Measurements from ENCODE around the gene OPN3. TPM values are rescaled to one million over a fixed set of nuclear protein-coding genes. Genes with fewer than 3 reads are reported as not detected.

The OPN3 gene
- polyA plus RNA-seq, 1 donor (not counting 4 experiments of a cell fraction or from before 2014, with no cell fraction given), result 48.4 TPM

- Histone ChIP-seq H3K9ac (ENCODE audit: control insufficient read depth, extremely low read depth, insufficient read depth, low read length) (no peak overlapping the region), H3K79me2 (ENCODE audit: control insufficient read depth, insufficient read depth, low read length) (peaks cover 28% of the 10 kb centered on the region), H2AFZ (ENCODE audit: control insufficient read depth, low read length) (no peak overlapping the region), H3K4me1 (ENCODE audit: control insufficient read depth, extremely low read depth, insufficient read depth, low read length) (peaks cover 4% of the 10 kb centered on the region), H3K9me3 (ENCODE audit: control insufficient read depth, low read depth, low read length) (no peaks in the 10 kb centered on the region), H3K4me3 (ENCODE audit: control insufficient read depth in 2 of 3, extremely low read depth in 1 of 3, insufficient read depth in 2 of 3, low read depth in 1 of 3, low read length in 3 of 3) (no peak overlapping the region), H3K27me3 (ENCODE audit: control insufficient read depth, extremely low read depth, insufficient read depth, low read length) (no peaks in the 10 kb centered on the region), H3K36me3 (ENCODE audit: control insufficient read depth in 2 of 2, extremely low read depth in 1 of 2, insufficient read depth in 2 of 2, low read length in 2 of 2) (peaks cover 1 to 12% of the 10 kb centered on the region in 2 experiments), H3K4me2 (ENCODE audit: control insufficient read depth, extremely low read depth, insufficient read depth, low read depth, low read length) (no peak overlapping the region), H3K9me1 (ENCODE audit: control insufficient read depth, extremely low read depth, insufficient read depth, low read length) (no peaks in the 10 kb centered on the region), H4K20me1 (ENCODE audit: control insufficient read depth, extremely low read depth, insufficient read depth, low read length) (no peaks in the 10 kb centered on the region), H3K27ac (ENCODE audit: control insufficient read depth, insufficient read depth, low read length) (no peak overlapping the region)
- DNase-seq (ENCODE audit: low read depth, low spot score), result no peak
- TF ChIP-seq CTCF (optimal IDR thresholded peaks at IDR 0.05 in 1 of 3, IDR thresholded peaks at IDR 0.05 in 1 of 3, conservative IDR thresholded peaks at IDR 0.05 in 1 of 3; ENCODE audit: extremely low read depth in 1 of 3, insufficient read depth in 2 of 3, low read length in 3 of 3) (no peak), EZH2 (IDR thresholded peaks at IDR 0.05; ENCODE audit: low read length) (no peak)
- dilution Hi-C loops (cut with MboI; ENCODE audit: extremely low pct_ligation_motif_present, low sequenced_read_pairs), result no loop called here
- FAIRE-seq, result no peak
These were observed 9.7 kb downstream of the OPN3 start for GRCh38 chr1:241630476-241630875.

GRCh38 chr1:241630005-241630404 is 10.2 kb downstream of the OPN3 start:
- no peak overlapping the region for H3K4me3 ChIP-seq (ENCODE audit: control insufficient read depth in 2 of 3, extremely low read depth in 1 of 3, insufficient read depth in 2 of 3, low read depth in 1 of 3, low read length in 3 of 3)
- no peak for DNase-seq (ENCODE audit: low read depth, low spot score)
- no peaks in the 10 kb centered on the region for H3K9me1 ChIP-seq (ENCODE audit: control insufficient read depth, extremely low read depth, insufficient read depth, low read length)
- peaks cover 23% of the 10 kb centered on the region for H3K79me2 ChIP-seq (ENCODE audit: control insufficient read depth, insufficient read depth, low read length)
- TF ChIP-seq EZH2 (IDR thresholded peaks at IDR 0.05; ENCODE audit: low read length) (no peak), CTCF (optimal IDR thresholded peaks at IDR 0.05 in 1 of 3, IDR thresholded peaks at IDR 0.05 in 1 of 3, conservative IDR thresholded peaks at IDR 0.05 in 1 of 3; ENCODE audit: extremely low read depth in 1 of 3, insufficient read depth in 2 of 3, low read length in 3 of 3) (no peak)
- H3K4me1 ChIP-seq (ENCODE audit: control insufficient read depth, extremely low read depth, insufficient read depth, low read length), result peaks cover 4% of the 10 kb centered on the region
- H3K36me3 ChIP-seq (ENCODE audit: control insufficient read depth in 2 of 2, extremely low read depth in 1 of 2, insufficient read depth in 2 of 2, low read length in 2 of 2), result peaks cover 1 to 8% of the 10 kb centered on the region in 2 experiments
- dilution Hi-C loops (cut with MboI; ENCODE audit: extremely low pct_ligation_motif_present, low sequenced_read_pairs), result no loop called here
- H2AFZ ChIP-seq (ENCODE audit: control insufficient read depth, low read length), result no peak overlapping the region
- H3K9me3 ChIP-seq (ENCODE audit: control insufficient read depth, low read depth, low read length), result no peaks in the 10 kb centered on the region
- H4K20me1 ChIP-seq (ENCODE audit: control insufficient read depth, extremely low read depth, insufficient read depth, low read length), result no peaks in the 10 kb centered on the region
- no peak overlapping the region for H3K9ac ChIP-seq (ENCODE audit: control insufficient read depth, extremely low read depth, insufficient read depth, low read length)
- no peaks in the 10 kb centered on the region for H3K27me3 ChIP-seq (ENCODE audit: control insufficient read depth, extremely low read depth, insufficient read depth, low read length)
- no peak overlapping the region for H3K27ac ChIP-seq (ENCODE audit: control insufficient read depth, insufficient read depth, low read length)
- no peak overlapping the region for H3K4me2 ChIP-seq (ENCODE audit: control insufficient read depth, extremely low read depth, insufficient read depth, low read depth, low read length)
- no peak for FAIRE-seq

Measured in keratinocyte (primary cell).